Transverse colon (tissue), 4 donors: ENCODE results near the gene PSMB7. TPM values are rescaled to one million over a fixed set of nuclear protein-coding genes. Genes with fewer than 3 reads are reported as not detected.

ENCODE experiments used
- DNase-seq: peaks from one replicate; pipeline ENCODE4 v3.0.0-alpha.2; 2019
- H3K27ac ChIP-seq, 4 donors: fragments of 200-600 bp; sonication (generic); 2 replicates each; pipeline ENCODE4 v1.5.1; 2016 to 2018; ENCODE audit warnings: inconsistent platforms in 4 of 4
- H3K27me3 ChIP-seq: fragments of 200-600 bp; sonication (generic); 2 replicates; pipeline ENCODE4 v1.5.1; 2017; ENCODE audit warnings: inconsistent platforms
- H3K36me3 ChIP-seq, 4 donors: fragments of 200-600 bp; sonication (generic); 2 replicates each; pipeline ENCODE4 v1.5.1; 2017 to 2019; ENCODE audit warnings: inconsistent platforms in 4 of 4
- H3K4me1 ChIP-seq, 4 donors: fragments of 200-600 bp; sonication (generic); 2 replicates each; pipeline ENCODE4 v1.5.1; 2017 to 2020; ENCODE audit warnings: inconsistent platforms in 4 of 4
- H3K4me3 ChIP-seq, 4 donors: fragments of 200-600 bp; sonication (generic); 1 replicate in 1 of 4; 2 replicates in 3 of 4; pipeline versions ENCODE4 v1.5.1 to v1.6.1; 2017 to 2019; ENCODE audit warnings: inconsistent platforms in 4 of 4
- H3K9me3 ChIP-seq, 2 donors: fragments of 200-600 bp; sonication (generic); 2 replicates each; pipeline ENCODE4 v1.5.1; 2017 to 2019; ENCODE audit warnings: inconsistent platforms in 2 of 2
- EP300 ChIP-seq: sonication (generic); formaldehyde crosslinking; IDR thresholded peaks from one replicate; pipeline ENCODE4 v1.6.1; 2017; ENCODE audit warnings: antibody characterized with exemption, low read depth
- POLR2A ChIP-seq: fragments of 450-650 bp; IDR thresholded peaks from one replicate; pipeline ENCODE4 v1.6.1; 2016; ENCODE audit warnings: antibody characterized with exemption, mild to moderate bottlenecking, moderate library complexity
- POLR2AphosphoS5 ChIP-seq, 3 donors: sonication (generic); formaldehyde crosslinking; IDR thresholded peaks; one replicate each; pipeline ENCODE4 v1.6.1; 2016; ENCODE audit warnings: antibody characterized with exemption in 3 of 3
- WGBS, 2 donors: methylation state at CpG; one replicate each; pipeline ENCODE4 v1.1.5; 2018; ENCODE audit warnings: low coverage in 1 of 2; 5-methylcytosine and 5-hydroxymethylcytosine counted together
- in situ Hi-C, 4 donors: fragments of 200-750 bp; cut with MboI; loops; one replicate each; pipeline versions ENCODE4 v1.15.0 to v1.15.1; 2017; ENCODE audit warnings: low sequenced_read_pairs in 3 of 4, low pct_ligation_motif_present in 1 of 4, low pct_unique_long_range_greater_than_20kb in 1 of 4
- intact Hi-C: fragments of 100-400 bp; cut with DNase I; formaldehyde crosslinking; loops from one replicate; pipeline ENCODE4 v1.15.1; 2023; ENCODE audit warnings: low total_unique reads
- total RNA-seq, 4 donors: library from RNA; depleted of rRNA; stranded (reverse); fragments of >200 nt; gene quantifications; one replicate each; pipeline ENCODE4 v1.1.0, GENCODE V29; 2016
- TF ChIP-seq, protein P1 (sequence below), 5 experiments: fragments of 200-600 bp in 3 of 5; fragments of 450-650 bp in 2 of 5; sonication (generic) in 3 of 5; IDR thresholded peaks; 1 replicate in 2 of 5; 2 replicates in 3 of 5; pipeline ENCODE4 v1.5.1; 2016 to 2017; ENCODE audit warnings: antibody characterized with exemption in 5 of 5, inconsistent platforms in 3 of 5, mild to moderate bottlenecking in 2 of 5, moderate library complexity in 1 of 5

PSMB7 gene
- total RNA-seq, 4 donors from 2014 or later: 11.6 to 136 (median 51.6) TPM

DNA sequence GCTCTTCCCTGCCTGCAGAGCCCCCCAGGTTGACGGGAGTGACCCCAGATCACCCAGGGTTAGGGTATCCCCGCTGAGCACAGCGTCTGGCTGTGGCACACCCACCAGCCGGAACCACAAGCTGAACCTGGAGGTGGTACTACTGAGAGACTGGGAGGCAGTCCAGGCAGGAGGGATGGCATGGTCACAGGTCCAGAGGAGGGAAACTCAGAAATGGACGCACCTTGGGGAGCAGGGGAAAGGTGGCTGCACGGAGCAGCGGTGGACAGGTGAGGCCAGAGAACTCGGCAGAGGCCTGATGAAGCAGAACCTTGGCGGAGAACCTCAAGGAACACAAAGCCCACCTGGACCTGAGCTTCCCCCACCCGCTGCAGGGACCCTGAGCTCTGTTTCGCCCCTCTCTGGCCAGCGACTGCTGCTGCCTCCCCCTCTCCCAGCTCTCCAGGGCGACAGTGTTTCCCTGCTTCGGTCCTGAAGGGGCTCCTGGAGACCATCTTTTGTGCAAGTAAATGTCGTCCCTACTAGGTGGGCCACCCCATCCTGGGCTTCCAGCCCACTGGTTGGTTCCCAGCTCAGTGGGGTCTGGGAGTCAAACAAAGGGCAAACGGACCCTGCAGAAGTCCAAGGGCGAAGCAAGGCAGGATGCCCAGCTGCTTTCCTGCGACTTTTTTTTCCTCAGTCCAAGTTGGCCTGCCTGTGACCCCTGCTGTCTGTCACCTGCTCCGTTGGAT is 35.9 kb upstream of the PSMB7 start:
- DNase-seq: no peak
- Histone ChIP-seq H3K27me3 (peaks cover 47% of the 10 kb centered on the region), H3K9me3 (no peaks in the 10 kb centered on the region), H3K36me3 (no peaks in the 10 kb centered on the region), H3K4me3 (no peak overlapping the region), H3K4me1 (peaks cover 0 to 14% (median 9%) of the 10 kb centered on the region in 4 donors), H3K27ac (no peak overlapping the region)
- intact Hi-C loops (no loop called here), in situ Hi-C loops (no loop called here)
- TF ChIP-seq POLR2A (no peak), POLR2AphosphoS5 (IDR thresholded peaks at IDR 0.05) (no peak), EP300 (no peak)
- TF ChIP-seq, protein P1, sequence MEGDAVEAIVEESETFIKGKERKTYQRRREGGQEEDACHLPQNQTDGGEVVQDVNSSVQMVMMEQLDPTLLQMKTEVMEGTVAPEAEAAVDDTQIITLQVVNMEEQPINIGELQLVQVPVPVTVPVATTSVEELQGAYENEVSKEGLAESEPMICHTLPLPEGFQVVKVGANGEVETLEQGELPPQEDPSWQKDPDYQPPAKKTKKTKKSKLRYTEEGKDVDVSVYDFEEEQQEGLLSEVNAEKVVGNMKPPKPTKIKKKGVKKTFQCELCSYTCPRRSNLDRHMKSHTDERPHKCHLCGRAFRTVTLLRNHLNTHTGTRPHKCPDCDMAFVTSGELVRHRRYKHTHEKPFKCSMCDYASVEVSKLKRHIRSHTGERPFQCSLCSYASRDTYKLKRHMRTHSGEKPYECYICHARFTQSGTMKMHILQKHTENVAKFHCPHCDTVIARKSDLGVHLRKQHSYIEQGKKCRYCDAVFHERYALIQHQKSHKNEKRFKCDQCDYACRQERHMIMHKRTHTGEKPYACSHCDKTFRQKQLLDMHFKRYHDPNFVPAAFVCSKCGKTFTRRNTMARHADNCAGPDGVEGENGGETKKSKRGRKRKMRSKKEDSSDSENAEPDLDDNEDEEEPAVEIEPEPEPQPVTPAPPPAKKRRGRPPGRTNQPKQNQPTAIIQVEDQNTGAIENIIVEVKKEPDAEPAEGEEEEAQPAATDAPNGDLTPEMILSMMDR (IDR thresholded peaks at IDR 0.05): no peak
- 46% methylated on average over 17 of the region's 19 CpGs; no CpG with 5 or more reads in 1 of the 2 donors for WGBS, 2 donors

DNA sequence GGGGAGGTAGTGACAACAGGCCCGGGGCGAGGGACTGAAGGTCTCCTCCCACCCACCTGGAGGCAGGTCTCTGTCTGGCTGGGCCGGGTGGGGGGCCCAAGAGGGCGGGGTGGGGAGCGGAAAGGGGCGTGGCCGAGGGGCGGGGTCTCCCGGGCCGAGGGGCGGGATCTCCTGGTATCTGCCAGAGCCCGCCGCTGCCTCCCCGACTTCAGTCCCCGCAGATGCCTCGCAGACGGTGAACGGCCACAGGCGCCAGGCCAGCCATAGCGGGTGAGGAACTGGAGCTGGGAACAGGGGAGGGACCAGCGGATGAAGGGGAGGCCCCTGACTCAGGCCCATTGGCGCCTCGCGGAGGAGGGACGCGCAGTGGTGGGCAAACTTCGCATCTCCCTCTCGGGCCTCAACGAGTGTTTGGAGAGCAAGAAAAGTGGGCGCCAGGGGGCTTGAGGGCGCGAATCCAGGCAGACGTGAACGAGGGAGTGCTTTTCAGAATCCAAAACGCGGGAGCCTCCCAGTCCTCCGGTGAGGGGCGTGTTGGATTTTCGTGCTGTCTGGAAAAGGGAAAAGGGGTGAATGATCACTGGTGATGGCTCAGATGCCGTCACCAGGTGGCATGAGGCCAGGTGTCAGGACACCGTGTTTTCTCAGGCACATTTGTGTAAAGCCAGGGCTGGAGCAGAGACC is 35.1 kb upstream of the PSMB7 start, which contains the start of gene ADGRD2:
Gene ADGRD2, plus strand, starts transcription at position 211 of the 684 bp plus-strand sequence. CDS start 1,216 bp downstream, outside the sequence.
- Histone ChIP-seq H3K27me3 (peaks cover 47% of the 10 kb centered on the region), H3K9me3 (no peaks in the 10 kb centered on the region), H3K4me3 (no peak within 1 kb of the TSS), H3K36me3 (no peaks in the 10 kb centered on the region), H3K27ac (no peak within 1 kb of the TSS), H3K4me1 (peaks cover 0 to 14% (median 9%) of the 10 kb centered on the region in 4 donors)
- in situ Hi-C loops: no loop called here
- WGBS, 2 donors: 27% methylated on average over 31 of the region's 41 CpGs; no CpG with 5 or more reads in 1 of the 2 donors
- DNase-seq: no peak
- TF ChIP-seq POLR2A: no peak
- TF ChIP-seq POLR2AphosphoS5 (IDR thresholded peaks at IDR 0.05): no peak
- TF ChIP-seq, protein P1 (IDR thresholded peaks at IDR 0.05): no peak
- no peak for TF ChIP-seq EP300
- intact Hi-C loops: no loop called here

DNA sequence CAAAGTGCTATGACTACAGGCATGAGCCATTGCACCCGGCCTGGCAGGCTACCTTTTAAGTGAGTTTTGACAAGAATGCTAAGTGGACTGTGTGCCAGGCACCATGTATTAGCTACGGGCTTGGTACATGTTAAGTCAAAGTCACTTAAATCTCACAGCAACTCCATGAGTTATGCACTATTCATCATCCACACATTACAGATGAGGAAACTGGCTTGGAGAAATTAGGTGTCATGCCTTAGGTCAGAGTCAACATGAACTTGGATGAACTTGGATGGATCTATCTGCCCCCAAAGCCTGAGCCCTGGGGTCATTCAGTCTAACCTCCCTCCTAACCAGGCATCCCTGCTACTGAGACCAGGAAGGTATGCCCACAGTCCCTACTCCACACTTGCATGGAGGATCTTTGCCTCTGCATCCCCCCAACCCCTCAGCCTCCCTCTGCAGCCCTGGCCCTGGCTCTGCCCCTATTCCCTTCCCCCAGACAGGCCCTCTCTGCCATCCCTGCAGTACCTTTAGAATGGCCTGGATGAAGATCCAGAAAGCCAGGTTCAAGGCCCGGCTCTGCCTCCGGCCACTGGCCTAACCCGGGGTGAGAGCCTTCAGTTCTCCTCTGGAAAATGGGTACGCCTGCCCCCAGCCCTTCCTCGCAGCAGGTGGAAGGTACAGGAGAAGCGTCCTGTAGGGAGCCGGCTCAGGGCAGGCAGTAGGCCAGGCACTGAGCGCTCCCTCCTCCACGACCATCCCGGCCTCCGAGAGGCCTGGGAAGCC is 34.3 kb upstream of the PSMB7 start:
- intact Hi-C loops (no loop called here), in situ Hi-C loops (no loop called here)
- Histone ChIP-seq H3K4me1 (peaks cover 0 to 14% (median 9%) of the 10 kb centered on the region in 4 donors), H3K27me3 (peaks cover 47% of the 10 kb centered on the region), H3K27ac (no peak overlapping the region), H3K36me3 (no peaks in the 10 kb centered on the region), H3K9me3 (no peaks in the 10 kb centered on the region), H3K4me3 (no peak overlapping the region)
- TF ChIP-seq EP300 (no peak), POLR2AphosphoS5 (IDR thresholded peaks at IDR 0.05) (no peak), POLR2A (no peak)
- TF ChIP-seq, protein P1 (IDR thresholded peaks at IDR 0.05): no peak
- WGBS, 2 donors: 77% methylated on average over 13 of the region's 13 CpGs; no CpG with 5 or more reads in 1 of the 2 donors
- DNase-seq: no peak

DNA sequence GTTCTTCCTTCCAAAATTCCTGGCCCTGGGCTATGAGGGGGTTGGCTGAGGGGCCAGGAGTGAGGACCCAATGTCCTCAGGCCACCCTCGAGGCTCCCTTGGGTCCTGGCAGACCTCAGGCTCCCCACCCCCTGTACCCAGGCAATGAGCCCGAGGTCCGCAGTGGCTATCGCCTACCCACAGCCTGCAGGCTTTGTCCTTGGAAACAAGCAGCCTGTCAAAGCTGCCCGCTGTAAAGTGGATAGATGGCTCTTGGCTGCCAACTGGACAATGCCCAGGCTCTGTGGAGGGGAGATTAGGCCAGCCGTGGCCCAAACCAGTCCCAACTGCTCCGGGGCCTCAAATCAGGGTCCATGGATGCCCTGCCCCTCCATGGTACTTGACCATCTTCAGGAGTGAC is 32.8 kb upstream of the PSMB7 start:
- DNase-seq: no peak
- Histone ChIP-seq H3K9me3 (no peaks in the 10 kb centered on the region), H3K27me3 (peaks cover 37% of the 10 kb centered on the region), H3K36me3 (no peaks in the 10 kb centered on the region), H3K27ac (no peak overlapping the region), H3K4me1 (peaks cover 0 to 7% (median 2%) of the 10 kb centered on the region in 4 donors), H3K4me3 (no peak overlapping the region)
- intact Hi-C loops (no loop called here), in situ Hi-C loops (no loop called here)
- WGBS, 2 donors: 81% methylated on average over 4 of the region's 7 CpGs; no CpG with 5 or more reads in 1 of the 2 donors
- TF ChIP-seq, protein P1 (IDR thresholded peaks at IDR 0.05): no peak
- TF ChIP-seq EP300: no peak
